Activated B cell treated with CpG ODN at 0.5 μM for 24 hours (primary cell): ENCODE measurements around the gene NRXN2. TPM values are rescaled to one million over a fixed set of nuclear protein-coding genes. Genes with fewer than 3 reads are reported as not detected.

Experiments used
- ATAC-seq: fragments of 200-7000 bp; cut with Tn5 transposase; one replicate; pipeline ENCODE4 v1.10.0; 2021; ENCODE audit warnings: low read depth, mild to moderate bottlenecking, moderate library complexity
- CTCF ChIA-PET: fragments of 350-600 bp; sonication (Branson Sonifier 250); formaldehyde crosslinking; loops from one replicate; lab custom pipeline; 2021; ENCODE audit warnings: antibody characterized with exemption; lab: Charles Lee
- POLR2A ChIA-PET: fragments of 350-600 bp; sonication (Branson Sonifier 250); formaldehyde crosslinking; loops from one replicate; lab custom pipeline; 2021; ENCODE audit warnings: antibody characterized with exemption; lab: Charles Lee
- DNase-seq: peaks from one replicate; pipeline ENCODE4 v3.0.0; 2022
- H3K27ac Mint-ChIP-seq: one replicate; pipeline ENCODE4 v1.8.0; 2020; ENCODE audit warnings: mixed read lengths
- H3K27me3 Mint-ChIP-seq: one replicate; pipeline ENCODE4 v1.8.0; 2021; ENCODE audit warnings: mixed read lengths
- H3K36me3 Mint-ChIP-seq: one replicate; pipeline ENCODE4 v1.8.0; 2021; ENCODE audit warnings: low read depth, mixed read lengths
- H3K4me1 Mint-ChIP-seq: one replicate; pipeline ENCODE4 v1.8.0; 2021; ENCODE audit warnings: mixed read lengths
- H3K4me3 Mint-ChIP-seq: one replicate; pipeline ENCODE4 v1.8.0; 2020; ENCODE audit warnings: mild to moderate bottlenecking, mixed read lengths
- H3K9me3 Mint-ChIP-seq: one replicate; pipeline ENCODE4 v1.8.0; 2020; ENCODE audit warnings: mixed read lengths
- CTCF ChIP-seq: fragments of 200-600 bp; IDR thresholded peaks from one replicate; pipeline ENCODE4 v1.8.0; 2022; ENCODE audit warnings: antibody characterized with exemption, mild to moderate bottlenecking
- intact Hi-C: fragments of 100-400 bp; cut with micrococcal nuclease; formaldehyde crosslinking; loops from one replicate; pipeline ENCODE4 v1.15.1; 2024
- total RNA-seq: library from RNA; stranded (reverse); gene quantifications from 2 replicates; pipeline ENCODE4 v1.2.3, GENCODE V29; 2022

The NRXN2 gene
- total RNA-seq, 1 donor from 2014 or later, result 0.73 TPM

- peaks cover 34% of the 10 kb centered on the region for H3K4me1 Mint-ChIP-seq
- H3K27me3 Mint-ChIP-seq, result peaks cover 45% of the 10 kb centered on the region
- no peaks in the 10 kb centered on the region for H3K9me3 Mint-ChIP-seq
- POLR2A ChIA-PET, result interaction anchor here (0.5 to 2.2 kb wide), 4 partner anchors 13 to 140 kb away, joined by 3 to 10 read pairs (median 4); partner anchors contain the start of gene RASGRP2
- DNase-seq (peak; percentile 26), ATAC-seq (peak; percentile 82)
- intact Hi-C loops, result no loop called here
- no peak for TF ChIP-seq CTCF
- CTCF ChIA-PET, result interaction anchor here (1.8 to 3.0 kb wide), 2 partner anchors 13 to 24 kb away, joined by 6 to 12 read pairs; no protein-coding TSS in a partner anchor
- no peaks in the 10 kb centered on the region for H3K36me3 Mint-ChIP-seq
- no peak overlapping the region for H3K27ac Mint-ChIP-seq
- peak overlapping the region; percentile 32 for H3K4me3 Mint-ChIP-seq
Observed at GRCh38 chr11:64675450-64676260, 47.3 kb downstream of the NRXN2 start.

- Mint-ChIP-seq H3K9me3 (no peaks in the 10 kb centered on the region), H3K36me3 (no peaks in the 10 kb centered on the region), H3K4me3 (no peak overlapping the region), H3K4me1 (peaks cover 34% of the 10 kb centered on the region), H3K27ac (no peak overlapping the region), H3K27me3 (peaks cover 51% of the 10 kb centered on the region)
- intact Hi-C loops, result no loop called here
- TF ChIP-seq CTCF, result no peak
- no peak for DNase-seq
- ChIA-PET CTCF (interaction anchor here (1.5 to 3.0 kb wide), 3 partner anchors 14 to 357 kb away, joined by 3 to 12 read pairs (median 6); partner anchors contain the start of gene TRMT112), POLR2A (interaction anchor here (0.6 to 2.2 kb wide), 6 partner anchors 14 to 202 kb away, joined by 3 to 10 read pairs (median 4); partner anchors contain the start of gene RASGRP2)
- ATAC-seq, result peak; percentile 48
Observed at GRCh38 chr11:64674774-64675173, 48.2 kb downstream of the NRXN2 start.

- ATAC-seq (no peak), DNase-seq (no peak)
- intact Hi-C loops, result no loop called here
- ChIA-PET CTCF (interaction anchor here (1.5 to 3.0 kb wide), 2 partner anchors 22 to 356 kb away, joined by 3 to 12 read pairs; partner anchors contain the start of gene TRMT112), POLR2A (interaction anchor here (0.6 to 0.9 kb wide), 2 partner anchors 31 to 110 kb away, joined by 4 to 7 read pairs; no protein-coding TSS in a partner anchor)
- no peak for TF ChIP-seq CTCF
- Mint-ChIP-seq H3K4me3 (no peak overlapping the region), H3K36me3 (no peaks in the 10 kb centered on the region), H3K27ac (no peak overlapping the region), H3K27me3 (peaks cover 62% of the 10 kb centered on the region), H3K9me3 (no peaks in the 10 kb centered on the region), H3K4me1 (peaks cover 34% of the 10 kb centered on the region)
Observed at GRCh38 chr11:64673279-64673678, 49.7 kb downstream of the NRXN2 start.

GRCh38 chr11:64672875-64673274, 50.1 kb downstream of the NRXN2 start:
- Mint-ChIP-seq H3K27me3 (peaks cover 63% of the 10 kb centered on the region), H3K4me1 (peaks cover 34% of the 10 kb centered on the region), H3K36me3 (no peaks in the 10 kb centered on the region), H3K4me3 (no peak overlapping the region), H3K27ac (no peak overlapping the region), H3K9me3 (no peaks in the 10 kb centered on the region)
- DNase-seq, result no peak
- no peak for TF ChIP-seq CTCF
- CTCF ChIA-PET, result interaction anchor here (3.0 kb wide), 1 partner anchor 21 kb away, joined by 12 read pairs; no protein-coding TSS in a partner anchor
- intact Hi-C loops, result no loop called here
- POLR2A ChIA-PET, result interaction anchor here (0.9 kb wide), 1 partner anchor 111 kb away, joined by 4 read pairs; no protein-coding TSS in a partner anchor
- no peak for ATAC-seq

- no peak overlapping the region for H3K27ac Mint-ChIP-seq
- ATAC-seq (no peak), DNase-seq (no peak)
- no peaks in the 10 kb centered on the region for H3K36me3 Mint-ChIP-seq
- intact Hi-C loops, result no loop called here
- H3K4me1 Mint-ChIP-seq, result peaks cover 27% of the 10 kb centered on the region
- TF ChIP-seq CTCF, result no peak
- no peaks in the 10 kb centered on the region for H3K9me3 Mint-ChIP-seq
- CTCF ChIA-PET, result no interaction called here
- peaks cover 48% of the 10 kb centered on the region for H3K27me3 Mint-ChIP-seq
- POLR2A ChIA-PET, result no interaction called here
- no peak overlapping the region for H3K4me3 Mint-ChIP-seq
Observed at GRCh38 chr11:64670975-64671374, 52.0 kb downstream of the NRXN2 start.
